ENCODE measurements around the gene CEP95.

CEP95 gene

DNA sequence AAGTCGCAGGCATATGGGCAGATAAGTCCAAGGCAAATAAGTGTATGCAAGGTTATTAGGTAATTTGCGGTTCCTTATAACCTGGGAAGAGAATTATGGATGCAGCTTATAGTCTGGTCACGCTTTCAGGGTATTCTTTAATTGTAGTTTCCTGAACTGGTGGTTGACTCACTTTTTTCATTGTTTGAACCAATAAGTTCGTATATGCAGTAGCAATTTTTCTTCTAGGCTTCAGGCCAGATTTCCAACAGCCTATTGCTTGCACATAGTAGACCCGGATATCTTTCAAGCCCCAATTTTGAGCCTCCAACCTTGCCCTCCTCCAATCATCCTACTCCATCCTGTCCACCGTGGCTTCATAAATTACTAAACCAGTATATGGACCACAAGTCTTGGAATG is 12.8 kb downstream of the CEP95 start:
- Mint-ChIP-seq H3K9me3 (no peaks in the 10 kb centered on the region), H3K4me1 (no peaks in the 10 kb centered on the region), H3K27ac (no peak overlapping the region), H3K27me3 (ENCODE audit: low read depth) (no peaks in the 10 kb centered on the region), H3K36me3 (ENCODE audit: low read depth) (peaks cover 68% of the 10 kb centered on the region), H3K4me3 (no peak overlapping the region)
- TF ChIP-seq, protein P1, sequence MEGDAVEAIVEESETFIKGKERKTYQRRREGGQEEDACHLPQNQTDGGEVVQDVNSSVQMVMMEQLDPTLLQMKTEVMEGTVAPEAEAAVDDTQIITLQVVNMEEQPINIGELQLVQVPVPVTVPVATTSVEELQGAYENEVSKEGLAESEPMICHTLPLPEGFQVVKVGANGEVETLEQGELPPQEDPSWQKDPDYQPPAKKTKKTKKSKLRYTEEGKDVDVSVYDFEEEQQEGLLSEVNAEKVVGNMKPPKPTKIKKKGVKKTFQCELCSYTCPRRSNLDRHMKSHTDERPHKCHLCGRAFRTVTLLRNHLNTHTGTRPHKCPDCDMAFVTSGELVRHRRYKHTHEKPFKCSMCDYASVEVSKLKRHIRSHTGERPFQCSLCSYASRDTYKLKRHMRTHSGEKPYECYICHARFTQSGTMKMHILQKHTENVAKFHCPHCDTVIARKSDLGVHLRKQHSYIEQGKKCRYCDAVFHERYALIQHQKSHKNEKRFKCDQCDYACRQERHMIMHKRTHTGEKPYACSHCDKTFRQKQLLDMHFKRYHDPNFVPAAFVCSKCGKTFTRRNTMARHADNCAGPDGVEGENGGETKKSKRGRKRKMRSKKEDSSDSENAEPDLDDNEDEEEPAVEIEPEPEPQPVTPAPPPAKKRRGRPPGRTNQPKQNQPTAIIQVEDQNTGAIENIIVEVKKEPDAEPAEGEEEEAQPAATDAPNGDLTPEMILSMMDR (IDR thresholded peaks at IDR 0.05; ENCODE audit: unreplicated experiment in 3 of 3) = no peak

DNA sequence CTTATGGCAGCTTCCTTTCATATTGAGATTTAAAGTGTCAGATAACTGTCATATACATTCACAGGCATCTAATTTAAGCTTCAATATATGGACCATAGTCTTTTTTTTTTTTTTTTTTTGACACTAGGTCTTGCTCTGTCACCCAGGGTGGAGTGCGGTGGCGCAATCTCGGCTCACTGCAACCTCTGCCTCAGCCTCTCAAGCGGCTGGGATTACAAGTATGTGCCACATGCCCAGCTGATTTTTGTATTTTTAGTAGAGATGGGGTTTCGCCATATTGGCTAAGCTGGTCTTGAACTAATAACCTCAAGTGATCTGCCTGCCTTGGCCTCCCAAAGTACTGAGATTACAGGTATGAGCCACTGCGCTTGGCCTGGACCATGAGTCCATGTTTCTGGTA is 13.6 kb downstream of the CEP95 start:
- Mint-ChIP-seq H3K27ac (no peak overlapping the region), H3K9me3 (no peaks in the 10 kb centered on the region), H3K36me3 (ENCODE audit: low read depth) (peaks cover 63% of the 10 kb centered on the region), H3K4me1 (no peaks in the 10 kb centered on the region), H3K27me3 (ENCODE audit: low read depth) (no peaks in the 10 kb centered on the region), H3K4me3 (no peak overlapping the region)
- TF ChIP-seq, protein P1 (IDR thresholded peaks at IDR 0.05; ENCODE audit: unreplicated experiment in 3 of 3) = no peak

DNA sequence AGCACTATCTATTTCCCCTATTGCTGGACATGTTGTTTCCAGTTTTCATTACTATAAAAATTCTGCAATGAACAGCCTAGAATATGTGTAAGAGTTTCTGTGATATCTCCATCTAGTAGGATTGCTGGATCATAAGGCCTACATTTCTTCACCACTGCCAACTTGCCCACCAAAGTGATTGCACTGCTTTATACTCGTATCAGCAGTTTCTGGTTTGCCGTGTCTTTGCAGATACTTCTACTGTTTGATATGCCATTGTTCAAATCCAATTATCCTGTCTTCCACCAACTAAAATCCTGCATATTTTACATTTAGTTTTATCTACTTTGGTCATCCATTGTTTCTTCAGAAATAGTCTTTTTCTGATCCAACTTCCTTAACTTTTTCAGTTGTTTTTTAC is 21.1 kb downstream of the CEP95 start:
- Mint-ChIP-seq H3K27me3 (ENCODE audit: low read depth) (no peaks in the 10 kb centered on the region), H3K4me3 (no peak overlapping the region), H3K36me3 (ENCODE audit: low read depth) (peaks cover 80% of the 10 kb centered on the region), H3K9me3 (no peaks in the 10 kb centered on the region), H3K27ac (no peak overlapping the region), H3K4me1 (no peaks in the 10 kb centered on the region)
- TF ChIP-seq, protein P1 (IDR thresholded peaks at IDR 0.05; ENCODE audit: unreplicated experiment in 3 of 3) = no peak

DNA sequence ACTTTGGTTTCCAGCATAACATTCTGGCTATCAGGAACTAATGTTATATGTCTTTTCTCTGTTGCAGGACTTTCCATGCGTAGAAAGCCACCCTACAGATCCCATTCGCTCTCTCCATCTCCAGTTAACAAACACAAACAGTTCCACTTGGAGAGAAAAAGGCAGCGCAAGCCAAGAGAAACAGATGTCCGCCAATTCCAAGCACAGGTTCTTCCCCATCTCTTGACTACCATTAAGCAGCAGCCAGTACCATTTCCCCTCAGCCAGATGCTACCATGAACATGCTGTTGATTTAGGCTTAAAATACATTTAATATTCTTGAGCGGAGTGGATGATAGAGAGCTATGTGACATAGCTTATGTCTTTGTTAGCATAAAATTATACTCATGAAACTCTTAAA is 22.4 kb downstream of the CEP95 start:
- H3K4me3 Mint-ChIP-seq = no peak overlapping the region
- H3K27me3 Mint-ChIP-seq (ENCODE audit: low read depth) = no peaks in the 10 kb centered on the region
- H3K4me1 Mint-ChIP-seq = no peaks in the 10 kb centered on the region
- H3K36me3 Mint-ChIP-seq (ENCODE audit: low read depth) = peaks cover 82% of the 10 kb centered on the region
- TF ChIP-seq, protein P1 (IDR thresholded peaks at IDR 0.05; ENCODE audit: unreplicated experiment in 3 of 3) = no peak
- H3K27ac Mint-ChIP-seq = no peak overlapping the region
- H3K9me3 Mint-ChIP-seq = no peaks in the 10 kb centered on the region

DNA sequence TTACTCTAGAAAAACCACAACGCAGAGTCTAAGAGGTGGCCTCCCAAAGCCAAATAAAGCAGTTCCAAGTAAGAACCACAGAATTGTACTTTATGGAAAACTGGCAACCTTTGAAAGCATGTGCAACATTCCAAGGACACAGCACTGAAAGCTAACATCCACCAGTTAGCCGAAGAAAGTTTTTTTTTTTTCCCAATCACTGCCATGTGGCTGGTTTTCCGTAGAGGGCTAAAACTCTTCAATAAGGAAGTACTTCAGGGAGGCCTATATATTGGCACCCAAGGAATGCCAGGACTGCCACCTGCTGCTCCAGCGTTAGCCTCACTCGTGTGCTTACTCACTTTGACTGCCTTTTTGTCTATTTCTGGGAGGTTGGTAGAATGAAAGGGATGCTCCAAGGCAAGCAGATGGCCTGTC is 25.2 kb downstream of the CEP95 start:
- TF ChIP-seq, protein P1 (IDR thresholded peaks at IDR 0.05; ENCODE audit: unreplicated experiment in 3 of 3) = no peak
- Mint-ChIP-seq H3K27me3 (ENCODE audit: low read depth) (no peaks in the 10 kb centered on the region), H3K4me1 (no peaks in the 10 kb centered on the region), H3K9me3 (no peaks in the 10 kb centered on the region), H3K36me3 (ENCODE audit: low read depth) (peaks cover 83% of the 10 kb centered on the region), H3K4me3 (no peak overlapping the region), H3K27ac (no peak overlapping the region)

DNA sequence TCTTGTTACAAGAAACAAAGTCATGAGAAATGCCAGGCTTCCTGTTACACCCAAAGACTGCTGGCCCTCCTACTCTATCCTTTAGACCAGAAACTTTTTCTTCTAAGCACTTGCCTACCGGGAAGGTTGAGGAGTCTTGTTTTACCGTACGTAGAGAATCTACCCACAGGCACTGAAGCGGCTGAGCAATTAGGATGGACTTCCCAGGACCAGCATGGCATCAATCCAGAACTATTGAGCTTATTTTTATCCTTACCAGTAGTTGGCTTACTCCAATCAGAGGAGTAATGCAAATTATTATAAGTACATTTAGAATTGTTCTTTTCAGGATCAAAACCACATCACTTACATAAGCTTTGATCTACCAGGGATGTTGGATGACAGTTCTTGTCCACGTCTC is 25.6 kb downstream of the CEP95 start:
- TF ChIP-seq, protein P1 (IDR thresholded peaks at IDR 0.05; ENCODE audit: unreplicated experiment in 3 of 3) = no peak
- H3K27ac Mint-ChIP-seq = no peak overlapping the region

More for the DNA sequence above, 25.6 kb downstream of the CEP95 start:
- Mint-ChIP-seq H3K36me3 (ENCODE audit: low read depth) (peaks cover 83% of the 10 kb centered on the region), H3K9me3 (no peaks in the 10 kb centered on the region), H3K27me3 (ENCODE audit: low read depth) (no peaks in the 10 kb centered on the region), H3K4me3 (no peak overlapping the region), H3K4me1 (no peaks in the 10 kb centered on the region)

Measured in nephron (organoid).